ENCODE results near the gene SIRT6. TPM values are rescaled to one million over a fixed set of nuclear protein-coding genes. Genes with fewer than 3 reads are reported as not detected.
A peak's percentile ranks its signal among the peaks of the same experiment; 100 is the strongest.
"Not testable (repeated sequence)": the region's sequence is repeated elsewhere in the genome, so short reads cannot be mapped to it uniquely, and the experiment has no call there.

The SIRT6 gene
- total RNA-seq: 10 to 100 TPM; 19.4 to 23.5 TPM
- 10 to 100 TPM; 13.5 to 26.1 TPM for polyA plus RNA-seq
- long read RNA-seq, donor 1, transcript SIRT6-202 (8 exons, 1,641 nt): major isoform, 31 of 49 reads
- long read RNA-seq, donor 1, partial matches to known transcripts: 4 of 49 reads
- long read RNA-seq, donor 1, other reads (novel, unspliced or antisense): 6 of 49 reads
- long read RNA-seq, donor 2, partial matches to known transcripts: 0 of 5 reads
- long read RNA-seq, donor 2, other reads (novel, unspliced or antisense): 3 of 5 reads

- no peaks in the 10 kb centered on the region for H3K9me3 ChIP-seq (ENCODE audit: control insufficient read depth, low read length)
- DNase-seq (peak; percentile 98 to 99), ATAC-seq (ENCODE audit: low FRiP score) (peak; percentile 93)
- no peak within 1 kb of the TSS for H3K27ac ChIP-seq (ENCODE audit: low read depth in 1 of 2, low read length in 2 of 2)
- intact Hi-C loops (cut with DNase I): loop anchor here in 1 of 2 donors (5.0 kb wide), 1 partner anchor 195 kb away; the partner anchor contains the start of gene EEF2
- 0% methylated on average over 57 to 58 of the region's 58 CpGs for WGBS, 2 donors
- peak within 1 kb of the TSS; percentile 65 to 80 for H3K4me3 ChIP-seq (ENCODE audit: low read length in 2 of 2)
- no peaks in the 10 kb centered on the region for H3K36me3 ChIP-seq (ENCODE audit: control insufficient read depth in 1 of 2, insufficient read depth in 2 of 2, low read length in 1 of 2)
- no peaks in the 10 kb centered on the region for H3K4me1 ChIP-seq (ENCODE audit: control insufficient read depth in 1 of 2, insufficient read depth in 2 of 2, low read length in 2 of 2)
- H3K27me3 ChIP-seq (ENCODE audit: control insufficient read depth in 1 of 2, insufficient read depth in 2 of 2, low read length in 1 of 2): no peaks in the 10 kb centered on the region
Observed at GRCh38 chr19:4182084-4182810, at the start of gene SIRT6, which contains the start of gene ANKRD24. Gene SIRT6 (minus strand): TSS chr19:4182563. CDS start chr19:4182539, 24 bp downstream. Gene ANKRD24 (plus strand): TSS chr19:4182689. CDS start chr19:4186426, 3,737 bp downstream.

- intact Hi-C loops (cut with DNase I); H3K36me3 ChIP-seq (ENCODE audit: control insufficient read depth in 1 of 2, insufficient read depth in 2 of 2, low read length in 1 of 2); H3K9me3 ChIP-seq (ENCODE audit: control insufficient read depth, low read length); ATAC-seq (ENCODE audit: low FRiP score); H3K4me3 ChIP-seq (ENCODE audit: low read length in 2 of 2); H3K27me3 ChIP-seq (ENCODE audit: control insufficient read depth in 1 of 2, insufficient read depth in 2 of 2, low read length in 1 of 2); DNase-seq; H3K4me1 ChIP-seq (ENCODE audit: control insufficient read depth in 1 of 2, insufficient read depth in 2 of 2, low read length in 2 of 2); H3K27ac ChIP-seq (ENCODE audit: low read depth in 1 of 2, low read length in 2 of 2): not testable (repeated sequence)
- WGBS, 2 donors: 75 to 84% methylated on average over 5 of the region's 5 CpGs
Observed at GRCh38 chr19:4232139-4232538, 49.8 kb upstream of the SIRT6 start.

- H3K4me3 ChIP-seq (ENCODE audit: low read length in 2 of 2); H3K4me1 ChIP-seq (ENCODE audit: control insufficient read depth in 1 of 2, insufficient read depth in 2 of 2, low read length in 2 of 2); H3K36me3 ChIP-seq (ENCODE audit: control insufficient read depth in 1 of 2, insufficient read depth in 2 of 2, low read length in 1 of 2); H3K27ac ChIP-seq (ENCODE audit: low read depth in 1 of 2, low read length in 2 of 2); ATAC-seq (ENCODE audit: low FRiP score); H3K27me3 ChIP-seq (ENCODE audit: control insufficient read depth in 1 of 2, insufficient read depth in 2 of 2, low read length in 1 of 2); H3K9me3 ChIP-seq (ENCODE audit: control insufficient read depth, low read length); intact Hi-C loops (cut with DNase I); DNase-seq: not testable (repeated sequence)
- 87 to 90% methylated on average over 6 of the region's 6 CpGs for WGBS, 2 donors
Observed at GRCh38 chr19:4231521-4231920, 49.2 kb upstream of the SIRT6 start.

- H3K27me3 ChIP-seq (ENCODE audit: control insufficient read depth in 1 of 2, insufficient read depth in 2 of 2, low read length in 1 of 2); H3K9me3 ChIP-seq (ENCODE audit: control insufficient read depth, low read length); H3K4me1 ChIP-seq (ENCODE audit: control insufficient read depth in 1 of 2, insufficient read depth in 2 of 2, low read length in 2 of 2); H3K4me3 ChIP-seq (ENCODE audit: low read length in 2 of 2); H3K36me3 ChIP-seq (ENCODE audit: control insufficient read depth in 1 of 2, insufficient read depth in 2 of 2, low read length in 1 of 2); DNase-seq; intact Hi-C loops (cut with DNase I); ATAC-seq (ENCODE audit: low FRiP score); H3K27ac ChIP-seq (ENCODE audit: low read depth in 1 of 2, low read length in 2 of 2): not testable (repeated sequence)
- 86% methylated on average over 6 of the region's 6 CpGs for WGBS, 2 donors
Observed at GRCh38 chr19:4230237-4230636, 47.9 kb upstream of the SIRT6 start.

- no peak for ATAC-seq (ENCODE audit: low FRiP score)
- Histone ChIP-seq H3K36me3 (ENCODE audit: control insufficient read depth in 1 of 2, insufficient read depth in 2 of 2, low read length in 1 of 2) (no peaks in the 10 kb centered on the region), H3K4me3 (ENCODE audit: low read length in 2 of 2) (no peak within 1 kb of the TSS), H3K9me3 (ENCODE audit: control insufficient read depth, low read length) (no peaks in the 10 kb centered on the region), H3K27me3 (ENCODE audit: control insufficient read depth in 1 of 2, insufficient read depth in 2 of 2, low read length in 1 of 2) (no peaks in the 10 kb centered on the region), H3K27ac (ENCODE audit: low read depth in 1 of 2, low read length in 2 of 2) (no peak within 1 kb of the TSS), H3K4me1 (ENCODE audit: control insufficient read depth in 1 of 2, insufficient read depth in 2 of 2, low read length in 2 of 2) (no peaks in the 10 kb centered on the region)
- 12 to 15% methylated on average over 19 of the region's 19 CpGs for WGBS, 2 donors
- DNase-seq: peak in 1 of 2 donors; percentile 58
- intact Hi-C loops (cut with DNase I): no loop called here
Observed at GRCh38 chr19:4229179-4229931, 47.0 kb upstream of the SIRT6 start, which contains the start of gene EBI3. Gene EBI3 (plus strand): TSS chr19:4229523. CDS start chr19:4229551, 28 bp downstream.

GRCh38 chr19:4228765-4229178 lies 46.4 kb upstream of the SIRT6 start:
- intact Hi-C loops (cut with DNase I): no loop called here
- H3K36me3 ChIP-seq (ENCODE audit: control insufficient read depth in 1 of 2, insufficient read depth in 2 of 2, low read length in 1 of 2): no peaks in the 10 kb centered on the region
- no peak for DNase-seq
- H3K27ac ChIP-seq (ENCODE audit: low read depth in 1 of 2, low read length in 2 of 2): no peak overlapping the region
- H3K27me3 ChIP-seq (ENCODE audit: control insufficient read depth in 1 of 2, insufficient read depth in 2 of 2, low read length in 1 of 2): no peaks in the 10 kb centered on the region
- no peaks in the 10 kb centered on the region for H3K9me3 ChIP-seq (ENCODE audit: control insufficient read depth, low read length)
- WGBS, 2 donors: 66 to 67% methylated on average over 2 of the region's 2 CpGs
- no peak overlapping the region for H3K4me3 ChIP-seq (ENCODE audit: low read length in 2 of 2)
- H3K4me1 ChIP-seq (ENCODE audit: control insufficient read depth in 1 of 2, insufficient read depth in 2 of 2, low read length in 2 of 2): no peaks in the 10 kb centered on the region
- ATAC-seq (ENCODE audit: low FRiP score): no peak

- no peaks in the 10 kb centered on the region for H3K27me3 ChIP-seq (ENCODE audit: control insufficient read depth in 1 of 2, insufficient read depth in 2 of 2, low read length in 1 of 2)
- no peaks in the 10 kb centered on the region for H3K36me3 ChIP-seq (ENCODE audit: control insufficient read depth in 1 of 2, insufficient read depth in 2 of 2, low read length in 1 of 2)
- H3K4me3 ChIP-seq (ENCODE audit: low read length in 2 of 2): no peak overlapping the region
- ATAC-seq (ENCODE audit: low FRiP score) (no peak), DNase-seq (no peak)
- intact Hi-C loops (cut with DNase I): no loop called here
- no peaks in the 10 kb centered on the region for H3K9me3 ChIP-seq (ENCODE audit: control insufficient read depth, low read length)
- no peak overlapping the region for H3K27ac ChIP-seq (ENCODE audit: low read depth in 1 of 2, low read length in 2 of 2)
- no peaks in the 10 kb centered on the region for H3K4me1 ChIP-seq (ENCODE audit: control insufficient read depth in 1 of 2, insufficient read depth in 2 of 2, low read length in 2 of 2)
Observed at GRCh38 chr19:4227771-4228170, 45.4 kb upstream of the SIRT6 start.

- no peak for ATAC-seq (ENCODE audit: low FRiP score)
- WGBS, 2 donors: 76 to 79% methylated on average over 8 of the region's 8 CpGs
- H3K27me3 ChIP-seq (ENCODE audit: control insufficient read depth in 1 of 2, insufficient read depth in 2 of 2, low read length in 1 of 2): no peaks in the 10 kb centered on the region
Observed at GRCh38 chr19:4225885-4226284, 43.5 kb upstream of the SIRT6 start.

More at GRCh38 chr19:4225885-4226284, 43.5 kb upstream of the SIRT6 start:
- no peak overlapping the region for H3K27ac ChIP-seq (ENCODE audit: low read depth in 1 of 2, low read length in 2 of 2)
- no peaks in the 10 kb centered on the region for H3K4me1 ChIP-seq (ENCODE audit: control insufficient read depth in 1 of 2, insufficient read depth in 2 of 2, low read length in 2 of 2)
- no peaks in the 10 kb centered on the region for H3K36me3 ChIP-seq (ENCODE audit: control insufficient read depth in 1 of 2, insufficient read depth in 2 of 2, low read length in 1 of 2)
- DNase-seq: no peak
- intact Hi-C loops (cut with DNase I): no loop called here
- H3K9me3 ChIP-seq (ENCODE audit: control insufficient read depth, low read length): no peaks in the 10 kb centered on the region
- no peak overlapping the region for H3K4me3 ChIP-seq (ENCODE audit: low read length in 2 of 2)
